SU-DHL-6 (cell line): Measurements from ENCODE around the gene EID2B.

Source experiments
- EZH2phosphoT487 ChIP-seq: fragments of 200-600 bp; sonication (generic), shearing (Covaris generic); conservative IDR thresholded peaks from 2 replicates; pipeline ENCODE4 v1.6.1; 2018; ENCODE audit warnings: mild to moderate bottlenecking, antibody characterized with exemption, low read length, moderate library complexity, mixed read lengths
- TF ChIP-seq, protein P1 (sequence below): fragments of 200-600 bp; sonication (generic); IDR thresholded peaks from one replicate; pipeline ENCODE4 v1.5.1; 2017; ENCODE audit warnings: antibody characterized with exemption, mild to moderate bottlenecking, low read length, moderate library complexity; ENCODE audit not compliant: insufficient read depth, poor library complexity, severe bottlenecking

DNA sequence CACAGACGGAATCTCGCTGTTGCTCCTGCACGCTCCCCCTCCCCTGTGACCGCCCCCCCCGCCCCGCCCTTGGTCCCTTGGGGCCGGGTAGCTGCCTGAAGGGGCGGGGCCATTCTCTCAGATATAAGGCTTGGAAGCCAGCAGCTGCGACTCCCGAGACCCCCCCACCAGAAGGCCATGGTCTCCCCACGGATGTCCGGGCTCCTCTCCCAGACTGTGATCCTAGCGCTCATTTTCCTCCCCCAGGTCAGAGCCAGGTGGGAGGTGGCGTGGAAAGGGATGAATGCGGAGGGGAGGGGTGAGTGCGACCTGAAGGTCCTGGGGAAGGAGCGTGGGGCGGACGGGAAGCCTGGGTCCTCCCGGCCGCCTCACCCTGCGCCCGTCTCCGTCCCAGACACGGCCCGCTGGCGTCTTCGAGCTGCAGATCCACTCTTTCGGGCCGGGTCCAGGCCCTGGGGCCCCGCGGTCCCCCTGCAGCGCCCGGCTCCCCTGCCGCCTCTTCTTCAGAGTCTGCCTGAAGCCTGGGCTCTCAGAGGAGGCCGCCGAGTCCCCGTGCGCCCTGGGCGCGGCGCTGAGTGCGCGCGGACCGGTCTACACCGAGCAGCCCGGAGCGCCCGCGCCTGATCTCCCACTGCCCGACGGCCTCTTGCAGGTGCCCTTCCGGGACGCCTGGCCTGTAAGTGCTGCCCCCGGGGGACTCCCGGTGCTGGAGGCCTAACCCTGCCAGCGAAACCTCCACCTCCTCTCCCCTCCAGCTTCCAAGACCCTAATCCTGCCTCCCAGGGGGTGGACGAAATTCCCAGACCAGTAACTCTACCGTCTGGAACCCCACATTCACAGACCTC lies 33.6 kb downstream of the EID2B start, which contains the start of gene DLL3:
- no peak for TF ChIP-seq EZH2phosphoT487
- TF ChIP-seq, protein P1, sequence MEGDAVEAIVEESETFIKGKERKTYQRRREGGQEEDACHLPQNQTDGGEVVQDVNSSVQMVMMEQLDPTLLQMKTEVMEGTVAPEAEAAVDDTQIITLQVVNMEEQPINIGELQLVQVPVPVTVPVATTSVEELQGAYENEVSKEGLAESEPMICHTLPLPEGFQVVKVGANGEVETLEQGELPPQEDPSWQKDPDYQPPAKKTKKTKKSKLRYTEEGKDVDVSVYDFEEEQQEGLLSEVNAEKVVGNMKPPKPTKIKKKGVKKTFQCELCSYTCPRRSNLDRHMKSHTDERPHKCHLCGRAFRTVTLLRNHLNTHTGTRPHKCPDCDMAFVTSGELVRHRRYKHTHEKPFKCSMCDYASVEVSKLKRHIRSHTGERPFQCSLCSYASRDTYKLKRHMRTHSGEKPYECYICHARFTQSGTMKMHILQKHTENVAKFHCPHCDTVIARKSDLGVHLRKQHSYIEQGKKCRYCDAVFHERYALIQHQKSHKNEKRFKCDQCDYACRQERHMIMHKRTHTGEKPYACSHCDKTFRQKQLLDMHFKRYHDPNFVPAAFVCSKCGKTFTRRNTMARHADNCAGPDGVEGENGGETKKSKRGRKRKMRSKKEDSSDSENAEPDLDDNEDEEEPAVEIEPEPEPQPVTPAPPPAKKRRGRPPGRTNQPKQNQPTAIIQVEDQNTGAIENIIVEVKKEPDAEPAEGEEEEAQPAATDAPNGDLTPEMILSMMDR = no peak
